Kidney epithelial cell (primary cell): ENCODE data around the gene UBL4A. TPM values are rescaled to one million over a fixed set of nuclear protein-coding genes. Genes with fewer than 3 reads are reported as not detected.

Source experiments
- DNase-seq: peaks from one replicate; pipeline ENCODE4 v3.0.0-alpha.2; 2010; ENCODE audit warnings: low read depth
- H3K27me3 ChIP-seq: 2 replicates; pipeline ENCODE4 v1.6.0; 2011; ENCODE audit warnings: low read length; ENCODE audit not compliant: control insufficient read depth, insufficient read depth
- H3K36me3 ChIP-seq: 2 replicates; pipeline ENCODE4 v1.5.1; 2011; ENCODE audit warnings: low read length; ENCODE audit not compliant: control insufficient read depth, insufficient read depth
- H3K4me3 ChIP-seq: 2 replicates; pipeline ENCODE4 v1.5.1; 2011; ENCODE audit warnings: low read depth, mild to moderate bottlenecking, control low read depth, low read length
- CTCF ChIP-seq: IDR thresholded peaks from 2 replicates; pipeline ENCODE4 v1.5.1; 2011; ENCODE audit warnings: mild to moderate bottlenecking, moderate library complexity, low read length, control low read depth, inconsistent platforms; ENCODE audit not compliant: insufficient read depth, poor library complexity, severe bottlenecking
- total RNA-seq: library from RNA; depleted of rRNA; stranded (reverse); fragments of >200 nt; gene quantifications from 2 replicates; pipeline ENCODE4 v1.2.3, GENCODE V29; 2015

The UBL4A gene
- total RNA-seq, 1 donor from 2014 or later = 48.3 TPM

DNA sequence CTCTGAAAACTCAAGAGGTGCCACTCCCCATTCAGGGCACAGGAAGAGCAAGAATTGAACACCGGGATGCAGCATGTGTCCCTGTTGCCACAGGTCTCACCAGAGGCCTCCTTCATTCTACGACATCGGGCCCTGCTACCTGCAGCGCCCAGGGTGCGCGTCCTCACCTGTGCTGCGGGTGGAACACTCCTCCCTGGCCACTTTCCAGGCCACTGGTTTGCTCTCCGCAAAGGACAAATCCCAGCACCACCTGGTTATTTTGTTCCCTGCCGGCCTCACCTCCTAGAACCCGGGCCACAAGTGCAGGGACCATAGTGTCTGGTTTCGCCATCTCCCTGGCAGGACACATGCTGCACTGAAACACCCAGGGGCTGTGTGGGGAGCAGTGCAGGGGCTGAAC lies 43.9 kb upstream of the UBL4A start:
- TF ChIP-seq CTCF = no peak
- Histone ChIP-seq H3K4me3 (no peak overlapping the region), H3K36me3 (no peaks in the 10 kb centered on the region), H3K27me3 (no peaks in the 10 kb centered on the region)
- DNase-seq = no peak

- DNase-seq = no peak
- H3K27me3 ChIP-seq = no peaks in the 10 kb centered on the region
- no peak overlapping the region for H3K4me3 ChIP-seq
- no peak for TF ChIP-seq CTCF
- no peaks in the 10 kb centered on the region for H3K36me3 ChIP-seq
Measured at GRCh38 chrX:154529206-154529612, 42.8 kb upstream of the UBL4A start.

- no peaks in the 10 kb centered on the region for H3K36me3 ChIP-seq
- H3K27me3 ChIP-seq = no peaks in the 10 kb centered on the region
- peak; percentile 37 for DNase-seq
- peak overlapping the region; percentile 19 for H3K4me3 ChIP-seq
- TF ChIP-seq CTCF = peak; percentile 55
Measured at GRCh38 chrX:154526901-154527675, 40.7 kb upstream of the UBL4A start.

GRCh38 chrX:154525606-154526490 lies 39.4 kb upstream of the UBL4A start:
- Histone ChIP-seq H3K27me3 (no peaks in the 10 kb centered on the region), H3K36me3 (no peaks in the 10 kb centered on the region), H3K4me3 (no peak overlapping the region)
- no peak for DNase-seq
- TF ChIP-seq CTCF = no peak

DNA sequence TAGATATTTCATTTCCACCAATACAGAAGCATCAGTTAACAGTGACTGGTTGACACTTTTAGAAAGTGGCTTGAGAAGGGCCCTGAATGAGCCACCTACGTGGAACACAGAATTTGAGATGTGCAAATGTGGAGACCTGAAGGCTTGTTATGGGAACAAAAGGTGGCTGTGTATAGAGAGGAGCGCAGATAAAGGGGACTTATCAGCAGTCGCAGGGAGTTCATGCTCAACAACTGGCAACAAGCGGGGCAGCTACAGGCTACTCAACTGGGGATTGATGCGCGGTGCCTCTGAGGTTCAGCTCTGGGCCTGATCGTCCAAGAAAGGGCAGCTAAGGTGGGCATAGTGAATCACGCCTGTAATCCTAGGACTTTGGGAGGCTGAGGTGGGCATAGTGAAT lies 33.0 kb upstream of the UBL4A start:
- no peaks in the 10 kb centered on the region for H3K27me3 ChIP-seq
- H3K4me3 ChIP-seq = no peak overlapping the region
- TF ChIP-seq CTCF = no peak
- no peaks in the 10 kb centered on the region for H3K36me3 ChIP-seq
- no peak for DNase-seq
